IgD-negative memory B cell (primary cell): ENCODE measurements around the gene RAD51B. TPM values are rescaled to one million over a fixed set of nuclear protein-coding genes. Genes with fewer than 3 reads are reported as not detected.

Experiments used
- H3K27ac Mint-ChIP-seq, 3 donors: one replicate each; pipeline ENCODE4 v1.8.0; 2020 to 2022; ENCODE audit warnings: mild to moderate bottlenecking in 3 of 3, mixed read lengths in 3 of 3, moderate library complexity in 1 of 3
- H3K27me3 Mint-ChIP-seq: one replicate; pipeline ENCODE4 v1.8.0; 2021; ENCODE audit warnings: mixed read lengths
- H3K36me3 Mint-ChIP-seq: one replicate; pipeline ENCODE4 v1.8.0; 2020; ENCODE audit warnings: mild to moderate bottlenecking, mixed read lengths
- H3K4me1 Mint-ChIP-seq, 3 donors: one replicate each; pipeline ENCODE4 v1.8.0; 2020 to 2022; ENCODE audit warnings: mixed read lengths in 3 of 3, mild to moderate bottlenecking in 1 of 3
- H3K4me3 Mint-ChIP-seq, 4 donors: one replicate each; pipeline ENCODE4 v1.8.0; 2020 to 2022; ENCODE audit warnings: mild to moderate bottlenecking in 4 of 4, mixed read lengths in 4 of 4, moderate library complexity in 3 of 4
- H3K9me3 Mint-ChIP-seq, 3 donors: one replicate each; pipeline ENCODE4 v1.8.0; 2020 to 2021; ENCODE audit warnings: mixed read lengths in 3 of 3, mild to moderate bottlenecking in 1 of 3
- polyA plus RNA-seq: library from polyadenylated mRNA; unstranded; fragments of 300-500 nt; fragmentation: Illumina TruSeq; gene quantifications from one replicate; pipeline ENCODE4 v1.2.3, GENCODE V29; 2021

The RAD51B gene
- 24.9 TPM for polyA plus RNA-seq

- Mint-ChIP-seq H3K4me3 (peak within 1 kb of the TSS; percentile 97 to 100 (median 98)), H3K9me3 (no peaks in the 10 kb centered on the region), H3K27me3 (no peaks in the 10 kb centered on the region), H3K4me1 (peaks cover 15 to 40% (median 36%) of the 10 kb centered on the region in 3 donors), H3K36me3 (peaks cover 4% of the 10 kb centered on the region), H3K27ac (peak within 1 kb of the TSS; percentile 89 to 98 (median 97))
Measured at GRCh38 chr14:67819563-67820421, at the start of gene RAD51B. RAD51B (plus strand) TSS chr14:67819779.

DNA sequence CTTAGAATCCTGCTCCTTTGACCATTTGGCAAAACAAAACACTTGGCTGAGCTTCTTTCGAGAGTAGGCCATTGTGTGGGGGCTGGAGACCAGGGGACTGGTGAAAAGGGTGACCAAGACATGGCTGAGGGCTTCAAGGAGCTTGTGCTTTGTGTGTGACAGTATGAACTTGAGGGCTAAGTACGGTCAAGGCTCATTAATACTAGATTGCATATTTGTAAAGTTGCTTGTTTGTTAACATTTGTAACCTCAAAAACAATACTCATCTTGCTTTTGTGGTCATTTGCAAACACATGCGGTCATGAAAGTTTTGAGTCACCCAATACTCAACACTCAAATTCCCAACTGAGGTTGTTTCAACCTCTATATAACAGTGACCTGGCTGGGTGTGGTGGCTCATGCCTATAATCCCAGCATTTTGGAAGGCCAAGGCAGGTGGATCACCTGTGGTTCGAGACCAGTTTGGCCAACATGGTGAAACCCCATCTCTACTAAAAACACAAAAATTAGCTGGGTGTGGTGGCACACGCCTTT lies 45.7 kb upstream of the RAD51B start:
- H3K4me3 Mint-ChIP-seq, result no peak overlapping the region
- H3K27ac Mint-ChIP-seq, result no peak overlapping the region
- H3K36me3 Mint-ChIP-seq, result peaks cover 18% of the 10 kb centered on the region
- no peaks in the 10 kb centered on the region for H3K9me3 Mint-ChIP-seq
- H3K4me1 Mint-ChIP-seq, result no peaks in the 10 kb centered on the region
- H3K27me3 Mint-ChIP-seq, result no peaks in the 10 kb centered on the region

- H3K9me3 Mint-ChIP-seq, result no peaks in the 10 kb centered on the region
- peaks cover 12% of the 10 kb centered on the region for H3K36me3 Mint-ChIP-seq
- H3K4me3 Mint-ChIP-seq, result no peak overlapping the region
- H3K27me3 Mint-ChIP-seq, result no peaks in the 10 kb centered on the region
- no peaks in the 10 kb centered on the region for H3K4me1 Mint-ChIP-seq
- H3K27ac Mint-ChIP-seq, result no peak overlapping the region
Measured at GRCh38 chr14:67776653-67777322, 42.8 kb upstream of the RAD51B start.

GRCh38 chr14:67778792-67779191 lies 40.8 kb upstream of the RAD51B start:
- Mint-ChIP-seq H3K4me3 (no peak overlapping the region), H3K27ac (peak overlapping the region in 1 of 3 donors; percentile 31), H3K9me3 (no peaks in the 10 kb centered on the region), H3K36me3 (peaks cover 12% of the 10 kb centered on the region), H3K4me1 (no peaks in the 10 kb centered on the region), H3K27me3 (no peaks in the 10 kb centered on the region)

GRCh38 chr14:67782090-67782489 lies 37.5 kb upstream of the RAD51B start:
- no peaks in the 10 kb centered on the region for H3K9me3 Mint-ChIP-seq
- no peaks in the 10 kb centered on the region for H3K27me3 Mint-ChIP-seq
- peaks cover 11% of the 10 kb centered on the region for H3K36me3 Mint-ChIP-seq
- no peaks in the 10 kb centered on the region for H3K4me1 Mint-ChIP-seq
- H3K27ac Mint-ChIP-seq, result no peak overlapping the region
- H3K4me3 Mint-ChIP-seq, result no peak overlapping the region

DNA sequence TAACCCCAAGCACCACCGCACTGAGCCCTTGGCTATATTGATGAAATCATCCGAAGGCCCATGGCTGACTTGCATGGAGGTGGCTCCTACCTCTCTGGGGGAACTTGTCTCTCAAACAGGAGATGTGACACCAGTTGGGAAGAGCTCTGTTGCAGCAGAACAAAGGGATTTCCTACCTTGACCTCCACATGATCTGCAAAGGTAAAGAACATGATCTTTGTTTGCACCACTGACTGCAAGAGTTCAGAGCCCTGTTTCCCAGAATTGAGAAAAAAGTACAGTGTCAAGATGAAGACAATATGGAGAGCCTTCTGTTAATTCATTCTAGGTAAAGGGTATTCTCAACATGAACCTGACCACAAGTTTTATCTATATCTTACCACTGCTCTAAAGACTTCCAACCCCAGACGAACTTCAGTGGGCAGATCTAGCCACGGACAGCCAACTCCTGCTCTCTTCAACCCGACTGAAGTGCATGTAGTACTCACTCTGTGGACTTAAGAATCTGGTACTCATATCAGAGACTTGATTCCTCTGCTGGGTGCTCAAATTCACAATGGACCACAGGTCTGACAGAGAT lies 35.2 kb upstream of the RAD51B start:
- Mint-ChIP-seq H3K36me3 (peaks cover 18% of the 10 kb centered on the region), H3K4me3 (no peak overlapping the region), H3K27me3 (no peaks in the 10 kb centered on the region), H3K9me3 (no peaks in the 10 kb centered on the region), H3K4me1 (no peaks in the 10 kb centered on the region), H3K27ac (no peak overlapping the region)

GRCh38 chr14:67785270-67786109 lies 34.1 kb upstream of the RAD51B start:
- H3K36me3 Mint-ChIP-seq, result peaks cover 20% of the 10 kb centered on the region
- H3K4me1 Mint-ChIP-seq, result no peaks in the 10 kb centered on the region
- no peak overlapping the region for H3K27ac Mint-ChIP-seq
- no peak overlapping the region for H3K4me3 Mint-ChIP-seq
- H3K27me3 Mint-ChIP-seq, result no peaks in the 10 kb centered on the region
- H3K9me3 Mint-ChIP-seq, result no peaks in the 10 kb centered on the region

DNA sequence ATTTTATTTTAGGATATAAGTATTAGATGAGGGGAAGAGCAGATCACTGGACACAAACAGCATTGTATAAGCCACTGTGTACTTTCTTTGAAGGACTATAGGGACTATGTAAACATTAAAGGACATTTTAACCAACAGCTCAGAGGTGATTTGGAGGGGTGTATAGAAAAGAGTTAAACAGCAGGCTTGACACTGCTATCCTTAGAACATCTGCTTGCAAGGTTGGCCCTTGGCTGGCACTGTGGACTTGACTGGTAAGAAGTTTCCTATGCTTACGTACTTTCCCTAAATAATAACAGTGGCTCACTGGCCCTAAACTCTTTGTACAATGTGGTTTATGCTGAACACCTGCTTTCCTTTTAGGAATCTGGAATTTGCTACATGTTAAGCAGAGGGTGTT lies 31.9 kb upstream of the RAD51B start:
- H3K27ac Mint-ChIP-seq, result no peak overlapping the region
- H3K4me3 Mint-ChIP-seq, result no peak overlapping the region
- H3K4me1 Mint-ChIP-seq, result no peaks in the 10 kb centered on the region
- no peaks in the 10 kb centered on the region for H3K9me3 Mint-ChIP-seq
- no peaks in the 10 kb centered on the region for H3K27me3 Mint-ChIP-seq
- peaks cover 20% of the 10 kb centered on the region for H3K36me3 Mint-ChIP-seq

DNA sequence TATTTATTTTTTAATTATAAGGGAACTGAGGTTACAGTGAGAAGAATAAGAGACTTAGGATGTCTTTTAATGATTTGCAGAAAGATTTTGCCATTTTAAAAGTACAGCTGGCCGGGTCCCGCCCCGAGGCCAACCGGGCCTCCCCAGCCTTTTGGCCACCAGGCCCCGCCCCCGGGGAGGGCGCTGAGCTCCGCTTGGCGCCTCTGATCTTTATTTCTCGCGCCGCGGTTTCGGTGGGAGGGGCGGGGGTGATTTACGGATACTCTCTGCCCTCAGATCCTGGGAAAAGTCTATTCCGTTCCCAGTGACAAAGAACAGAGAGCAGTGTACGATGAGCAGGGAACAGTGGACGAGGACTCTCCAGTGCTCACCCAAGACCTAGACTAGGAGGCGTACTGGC lies 20.8 kb upstream of the RAD51B start:
- Mint-ChIP-seq H3K36me3 (peaks cover 12% of the 10 kb centered on the region), H3K27ac (no peak overlapping the region), H3K4me3 (no peak overlapping the region), H3K27me3 (no peaks in the 10 kb centered on the region), H3K4me1 (no peaks in the 10 kb centered on the region), H3K9me3 (no peaks in the 10 kb centered on the region)

GRCh38 chr14:67800743-67801142 lies 18.8 kb upstream of the RAD51B start:
- Mint-ChIP-seq H3K36me3 (peaks cover 10% of the 10 kb centered on the region), H3K27me3 (no peaks in the 10 kb centered on the region), H3K9me3 (no peaks in the 10 kb centered on the region), H3K27ac (no peak overlapping the region), H3K4me1 (no peaks in the 10 kb centered on the region), H3K4me3 (no peak overlapping the region)

- H3K4me3 Mint-ChIP-seq, result no peak overlapping the region
- H3K9me3 Mint-ChIP-seq, result no peaks in the 10 kb centered on the region
- no peaks in the 10 kb centered on the region for H3K4me1 Mint-ChIP-seq
- peak overlapping the region in 2 of 3 donors; percentile 16 to 27 for H3K27ac Mint-ChIP-seq
- H3K36me3 Mint-ChIP-seq, result peaks cover 3% of the 10 kb centered on the region
- no peaks in the 10 kb centered on the region for H3K27me3 Mint-ChIP-seq
Measured at GRCh38 chr14:67806246-67806645, 13.3 kb upstream of the RAD51B start.

GRCh38 chr14:67814821-67815220 lies 4.8 kb upstream of the RAD51B start:
- H3K4me1 Mint-ChIP-seq, result peaks cover 28 to 36% (median 35%) of the 10 kb centered on the region in 3 donors
- H3K36me3 Mint-ChIP-seq, result peaks cover 8% of the 10 kb centered on the region
- no peaks in the 10 kb centered on the region for H3K9me3 Mint-ChIP-seq
- peak overlapping the region in 2 of 4 donors; percentile 97 to 99 for H3K4me3 Mint-ChIP-seq
- H3K27me3 Mint-ChIP-seq, result no peaks in the 10 kb centered on the region
- H3K27ac Mint-ChIP-seq, result peak overlapping the region in 2 of 3 donors; percentile 0 to 84

GRCh38 chr14:67815573-67816225 lies 3.9 kb upstream of the RAD51B start:
- peak overlapping the region; percentile 84 to 98 (median 95) for H3K27ac Mint-ChIP-seq
- H3K9me3 Mint-ChIP-seq, result no peaks in the 10 kb centered on the region
- peaks cover 8% of the 10 kb centered on the region for H3K36me3 Mint-ChIP-seq
- peak overlapping the region; percentile 94 to 99 (median 96) for H3K4me3 Mint-ChIP-seq
- no peaks in the 10 kb centered on the region for H3K27me3 Mint-ChIP-seq
- peaks cover 28 to 42% (median 39%) of the 10 kb centered on the region in 3 donors for H3K4me1 Mint-ChIP-seq
